ENCODE data around the gene ZNF385C. TPM values are rescaled to one million over a fixed set of nuclear protein-coding genes. Genes with fewer than 3 reads are reported as not detected.

ZNF385C gene
- total RNA-seq, 1 experiment from 2014 or later = 2.8 TPM

DNA sequence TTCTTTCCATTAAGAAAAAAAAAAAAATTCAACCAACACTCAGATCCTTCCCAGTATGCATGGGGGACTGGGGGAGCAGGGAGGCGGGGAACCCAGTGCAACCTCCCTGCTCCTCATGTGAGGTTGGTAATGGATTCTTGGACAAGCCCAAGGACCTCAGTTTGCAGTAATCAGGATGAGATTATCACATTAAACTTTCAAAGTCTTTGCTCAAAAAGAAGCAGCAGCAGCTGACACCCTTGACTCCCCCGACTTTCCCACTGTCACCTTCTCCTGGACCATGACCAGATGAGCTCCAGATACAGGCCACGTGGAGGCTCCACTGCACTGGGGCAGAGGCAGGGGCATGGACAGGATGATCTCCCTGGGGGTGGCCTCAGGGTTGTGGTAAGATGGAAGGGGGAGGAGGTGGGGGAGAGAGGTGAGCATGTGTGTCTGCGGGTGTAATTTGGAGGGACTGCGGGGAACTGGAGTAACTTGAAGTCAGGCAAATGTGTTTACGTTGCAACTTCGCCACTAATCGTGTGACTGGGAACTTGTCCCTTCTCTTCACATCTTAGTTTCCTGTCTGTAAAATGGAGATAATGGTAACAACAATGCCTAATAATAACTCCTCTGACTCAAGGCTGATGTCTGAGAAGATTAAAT, 19.8 kb downstream of the ZNF385C start:
- Histone ChIP-seq H4K5ac (ENCODE audit: insufficient read length, low read depth, low read length) (no peak overlapping the region), H2BK20ac (ENCODE audit: low read depth, low read length, poor library complexity, severe bottlenecking) (no peak overlapping the region), H2BK120ac (ENCODE audit: low read depth, low read length, poor library complexity, severe bottlenecking) (no peak overlapping the region), H3K79me1 (ENCODE audit: insufficient read depth, low read depth, low read length, poor library complexity, severe bottlenecking) (no peaks in the 10 kb centered on the region), H3K4me1 (ENCODE audit: insufficient read depth, low read length) (no peaks in the 10 kb centered on the region), H4K20me1 (ENCODE audit: control insufficient read depth, insufficient read depth, insufficient read length) (no peaks in the 10 kb centered on the region), H3T11ph (ENCODE audit: low read length) (no peak overlapping the region), H3K4ac (ENCODE audit: low read depth, low read length) (no peak overlapping the region), H3K27ac (ENCODE audit: insufficient read length, low read depth, low read length) (no peak overlapping the region), H3K14ac (ENCODE audit: insufficient read depth, low read length) (no peak overlapping the region), H3K9ac (ENCODE audit: extremely low read depth, insufficient read length, low read length) (no peak overlapping the region), H3K18ac (ENCODE audit: insufficient read length, low read depth, low read length) (no peak overlapping the region), H2AFZ (ENCODE audit: low read length) (no peak overlapping the region), H3K23me2 (ENCODE audit: insufficient read length, low read depth, low read length, poor library complexity, severe bottlenecking) (no peaks in the 10 kb centered on the region), H3K4me2 (ENCODE audit: insufficient read depth, insufficient read length, low read length) (no peak overlapping the region), H3K9me3 (ENCODE audit: control insufficient read depth, low read depth, low read length) (no peaks in the 10 kb centered on the region), H4K91ac (ENCODE audit: insufficient read length, low read depth, low read length) (no peak overlapping the region), H3K79me2 (ENCODE audit: insufficient read depth, low read length) (no peaks in the 10 kb centered on the region), H3K27me3 (ENCODE audit: insufficient read depth, low read length) (no peaks in the 10 kb centered on the region), H2BK12ac (ENCODE audit: insufficient read length, low read depth, low read length) (no peak overlapping the region), H2AK5ac (ENCODE audit: insufficient read length, low read length) (no peak overlapping the region), H2BK5ac (ENCODE audit: insufficient read length, low read length) (no peak overlapping the region), H4K8ac (replicated peaks; ENCODE audit: insufficient read length, low read depth, low read length) (no peak overlapping the region), H3K56ac (ENCODE audit: insufficient read length, low read depth, low read length) (no peak overlapping the region), H3K23ac (ENCODE audit: insufficient read length, low read depth, low read length) (no peak overlapping the region), H2BK15ac (ENCODE audit: low read depth, low read length) (no peak overlapping the region)
- no peak for DNase-seq
- Mint-ChIP-seq H3K4me3 (no peak overlapping the region), H3K27ac (no peak overlapping the region; a peak in 2 of 7 replicates), H3K9me3 (no peaks in the 10 kb centered on the region), H3K27me3 (ENCODE audit: low read depth) (no peaks in the 10 kb centered on the region; the same call in 1 of the 2 replicates), H3K4me1 (peaks cover 10 to 19% of the 10 kb centered on the region in 2 experiments), H3K36me3 (ENCODE audit: insufficient read depth in 1 of 3, low read depth in 3 of 3) (no peaks in the 10 kb centered on the region; a peak in 1 of 7 replicates)
- TF ChIP-seq, protein P1, sequence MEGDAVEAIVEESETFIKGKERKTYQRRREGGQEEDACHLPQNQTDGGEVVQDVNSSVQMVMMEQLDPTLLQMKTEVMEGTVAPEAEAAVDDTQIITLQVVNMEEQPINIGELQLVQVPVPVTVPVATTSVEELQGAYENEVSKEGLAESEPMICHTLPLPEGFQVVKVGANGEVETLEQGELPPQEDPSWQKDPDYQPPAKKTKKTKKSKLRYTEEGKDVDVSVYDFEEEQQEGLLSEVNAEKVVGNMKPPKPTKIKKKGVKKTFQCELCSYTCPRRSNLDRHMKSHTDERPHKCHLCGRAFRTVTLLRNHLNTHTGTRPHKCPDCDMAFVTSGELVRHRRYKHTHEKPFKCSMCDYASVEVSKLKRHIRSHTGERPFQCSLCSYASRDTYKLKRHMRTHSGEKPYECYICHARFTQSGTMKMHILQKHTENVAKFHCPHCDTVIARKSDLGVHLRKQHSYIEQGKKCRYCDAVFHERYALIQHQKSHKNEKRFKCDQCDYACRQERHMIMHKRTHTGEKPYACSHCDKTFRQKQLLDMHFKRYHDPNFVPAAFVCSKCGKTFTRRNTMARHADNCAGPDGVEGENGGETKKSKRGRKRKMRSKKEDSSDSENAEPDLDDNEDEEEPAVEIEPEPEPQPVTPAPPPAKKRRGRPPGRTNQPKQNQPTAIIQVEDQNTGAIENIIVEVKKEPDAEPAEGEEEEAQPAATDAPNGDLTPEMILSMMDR (conservative IDR thresholded peaks at IDR 0.05) = no peak
- no CpG with 5 or more reads among the region's 8 CpGs for WGBS (ENCODE audit: extremely low coverage, insufficient read length, low lambda C conversion rate)

Measured in H9 (cell line).